GM21360 (cell line): Measurements from ENCODE around the gene ANKS3.

Source experiments
- ATAC-seq: cut with Tn5 transposase; IDR thresholded peaks from one replicate; pipeline ENCODE4 v1.9.1; 2021; ENCODE audit warnings: mild to moderate bottlenecking, moderate library complexity; ENCODE audit not compliant: unreplicated experiment

The ANKS3 gene, protein sequence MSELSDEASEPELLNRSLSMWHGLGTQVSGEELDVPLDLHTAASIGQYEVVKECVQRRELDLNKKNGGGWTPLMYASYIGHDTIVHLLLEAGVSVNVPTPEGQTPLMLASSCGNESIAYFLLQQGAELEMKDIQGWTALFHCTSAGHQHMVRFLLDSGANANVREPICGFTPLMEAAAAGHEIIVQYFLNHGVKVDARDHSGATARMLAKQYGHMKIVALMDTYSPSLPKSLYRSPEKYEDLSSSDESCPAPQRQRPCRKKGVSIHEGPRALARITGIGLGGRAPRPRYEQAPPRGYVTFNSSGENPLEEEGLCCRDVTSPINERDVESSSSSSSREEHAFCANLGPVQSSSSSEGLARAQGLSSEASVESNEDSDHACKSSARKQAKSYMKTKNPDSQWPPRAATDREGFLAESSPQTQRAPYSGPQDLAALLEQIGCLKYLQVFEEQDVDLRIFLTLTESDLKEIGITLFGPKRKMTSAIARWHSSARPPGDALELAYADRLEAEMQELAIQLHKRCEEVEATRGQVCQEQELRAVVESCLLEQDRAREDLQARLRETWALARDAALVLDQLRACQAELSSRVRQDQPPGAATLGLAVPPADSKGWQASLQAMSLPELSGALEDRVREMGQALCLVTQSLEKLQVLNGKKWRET

DNA sequence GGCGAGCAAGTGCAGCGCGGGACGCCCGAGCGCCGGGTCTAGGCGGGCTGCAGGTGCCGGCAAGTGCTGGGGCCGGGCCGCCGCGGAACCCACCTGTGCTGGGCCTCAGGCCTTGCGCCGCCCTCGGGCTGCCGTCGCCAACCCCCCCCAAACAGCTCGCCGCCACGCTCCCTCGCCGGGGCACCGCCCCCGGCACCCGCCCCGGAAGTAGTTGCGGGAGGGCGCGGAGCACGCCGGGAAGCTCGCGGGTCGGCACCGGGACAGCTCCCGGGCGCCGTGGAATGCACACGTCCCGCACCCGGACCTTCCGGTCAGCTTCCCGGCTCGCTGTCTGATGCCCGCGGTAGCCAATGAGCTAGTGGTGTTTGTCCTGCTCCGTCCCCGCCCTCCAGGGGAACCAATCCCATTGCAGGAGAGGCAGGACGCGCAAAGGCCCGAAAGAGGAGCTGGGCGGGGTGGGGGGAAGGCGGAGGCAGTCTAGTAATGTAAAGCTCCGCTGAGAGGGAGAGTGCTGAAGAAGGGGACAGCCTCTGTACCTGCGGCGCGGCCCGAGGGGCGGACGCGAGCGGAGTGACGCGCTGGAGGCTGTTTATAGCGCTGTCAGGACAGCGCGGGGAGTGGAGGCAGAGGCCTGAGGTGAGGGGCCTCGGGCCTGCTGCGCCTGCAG is at the start of gene ANKS3, which contains the start of gene DNAAF8:
Gene ANKS3 (minus strand): TSS at position 209 of the 667 bp plus-strand sequence. CDS start 4,122 bp downstream, outside the sequence.
Gene DNAAF8 (plus strand): TSS at position 475 of the 667 bp plus-strand sequence. CDS start 1,978 bp downstream, outside the sequence.
- peak; percentile 62 for ATAC-seq

DNA sequence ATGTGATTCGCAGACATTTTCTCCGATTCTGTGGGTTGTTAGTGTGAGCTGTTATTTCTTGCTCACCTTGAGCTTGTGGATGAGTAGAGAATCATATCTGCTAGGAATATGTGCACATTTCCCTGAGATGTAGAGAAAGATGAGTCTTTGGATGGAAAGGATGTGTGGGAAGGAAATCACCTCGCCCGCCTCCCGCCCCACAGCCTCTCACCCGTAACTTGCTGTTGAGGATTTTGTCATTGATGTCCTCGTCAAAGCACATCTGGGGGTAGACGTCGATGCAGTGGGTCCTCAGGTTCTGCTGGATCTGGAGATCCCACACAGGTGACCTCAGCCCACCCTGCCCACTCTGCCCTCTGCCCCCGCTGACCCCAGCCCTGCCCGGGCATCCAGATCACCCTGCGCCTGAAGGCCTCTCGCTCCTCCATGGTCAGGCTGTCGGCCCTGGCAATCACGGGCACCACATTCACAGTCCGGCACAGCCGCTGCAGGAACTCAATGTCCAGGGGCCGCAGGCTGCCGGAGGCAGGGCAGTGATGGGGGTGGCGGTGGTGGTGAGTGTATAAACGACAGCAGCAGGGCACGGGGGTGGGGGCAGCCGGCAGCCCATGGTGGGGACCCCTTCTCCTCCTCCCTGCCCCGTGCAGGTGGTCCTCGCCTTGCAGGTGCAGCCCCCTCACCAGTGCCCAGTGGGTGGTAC is 49.3 kb upstream of the ANKS3 start:
- no peak for ATAC-seq

DNA sequence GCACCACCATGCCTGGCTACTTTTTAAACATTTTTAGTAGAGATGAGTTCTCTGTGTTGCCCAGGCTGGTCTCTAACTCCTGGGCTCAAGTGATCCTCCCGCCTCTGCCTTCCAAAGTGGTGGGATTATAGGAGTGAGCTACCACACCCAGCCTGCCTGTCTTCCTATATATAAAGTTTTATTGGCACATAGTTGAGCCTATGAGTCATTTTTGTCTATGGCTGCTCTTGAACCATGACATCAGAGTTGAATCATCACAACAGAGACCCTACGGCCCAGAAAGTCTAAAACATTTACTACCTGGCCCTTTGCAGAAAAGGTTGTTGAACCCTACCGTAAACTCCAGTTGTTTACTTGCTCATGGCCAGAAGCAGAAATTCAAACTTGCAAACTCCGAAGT is 46.2 kb upstream of the ANKS3 start:
- no peak for ATAC-seq

DNA sequence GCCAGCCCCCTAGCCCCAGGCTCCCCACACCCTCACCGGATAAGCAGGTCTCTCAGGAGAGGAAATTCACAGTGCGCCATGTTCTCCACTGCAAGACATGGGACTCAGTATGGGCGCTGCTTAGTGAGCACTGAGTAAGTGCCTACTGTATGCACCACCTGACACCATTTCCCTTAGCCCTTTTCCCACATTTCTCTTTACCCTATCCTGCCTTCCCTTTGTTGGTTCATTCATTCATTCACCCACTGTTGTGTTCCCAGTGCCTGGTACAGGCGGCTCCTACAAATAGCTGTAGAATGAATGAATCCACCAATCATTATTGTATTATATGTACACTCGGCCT is 44.0 kb upstream of the ANKS3 start:
- ATAC-seq = no peak

DNA sequence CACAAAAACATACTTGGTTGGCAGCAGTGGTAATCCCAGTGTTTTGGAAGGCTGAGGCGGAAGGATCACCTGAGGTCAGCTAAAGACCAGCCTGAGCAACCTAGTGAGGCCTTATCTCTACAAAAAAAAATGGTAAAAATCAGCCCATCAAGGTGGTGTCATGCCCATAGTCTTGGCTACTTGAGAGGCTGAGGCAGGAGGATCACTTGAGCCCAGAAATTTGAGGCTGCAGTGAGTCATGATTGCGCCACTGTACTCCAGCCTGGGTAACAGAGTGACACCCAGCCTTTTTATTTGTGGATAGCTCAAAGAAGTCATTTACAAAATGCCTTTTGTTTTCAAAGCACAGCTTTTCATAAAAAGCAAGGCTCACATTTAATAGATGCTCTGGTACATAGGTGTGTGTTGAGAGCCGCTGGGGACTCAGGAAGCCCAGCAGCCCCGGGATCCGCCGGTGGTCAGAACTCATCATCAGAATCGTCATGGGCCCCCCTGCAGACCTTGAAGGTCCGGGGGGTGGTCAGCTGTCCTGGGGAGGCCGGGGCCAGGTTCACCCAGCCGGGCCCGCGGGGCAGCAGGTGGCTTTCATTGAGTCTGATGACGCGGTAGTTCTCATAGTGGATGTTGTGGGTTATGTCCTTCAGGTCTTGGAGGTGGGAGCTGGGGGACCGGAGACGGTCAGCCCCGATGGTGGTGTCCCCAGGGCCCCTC is 43.4 kb upstream of the ANKS3 start:
- no peak for ATAC-seq

DNA sequence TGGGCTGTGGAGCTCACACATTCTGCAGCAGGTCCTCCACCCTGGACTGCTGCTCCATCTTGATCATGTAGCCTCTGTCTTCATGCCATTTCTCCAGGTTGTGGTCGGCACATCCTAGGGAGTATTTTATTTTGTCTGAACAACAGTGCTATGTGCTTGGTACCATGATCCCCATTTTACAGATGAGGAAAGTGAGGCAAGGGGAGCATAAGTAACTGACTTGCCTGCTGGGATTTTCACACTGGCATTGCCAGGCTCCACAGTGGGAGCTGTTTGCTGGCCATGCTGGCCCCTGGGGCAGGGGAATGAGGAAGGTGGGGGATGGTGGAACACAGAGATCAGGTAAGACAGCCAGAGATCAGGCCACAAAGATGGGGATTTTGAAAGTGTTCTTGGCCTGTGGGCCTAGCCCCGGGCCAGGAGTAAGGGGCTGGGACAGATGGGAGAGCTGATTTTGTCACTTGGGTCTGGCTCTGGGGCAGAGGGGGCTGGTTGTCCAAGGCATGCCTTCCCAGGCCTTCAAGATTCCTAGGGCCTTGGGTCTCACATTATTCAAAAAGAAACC is 42.2 kb upstream of the ANKS3 start:
- ATAC-seq = no peak

DNA sequence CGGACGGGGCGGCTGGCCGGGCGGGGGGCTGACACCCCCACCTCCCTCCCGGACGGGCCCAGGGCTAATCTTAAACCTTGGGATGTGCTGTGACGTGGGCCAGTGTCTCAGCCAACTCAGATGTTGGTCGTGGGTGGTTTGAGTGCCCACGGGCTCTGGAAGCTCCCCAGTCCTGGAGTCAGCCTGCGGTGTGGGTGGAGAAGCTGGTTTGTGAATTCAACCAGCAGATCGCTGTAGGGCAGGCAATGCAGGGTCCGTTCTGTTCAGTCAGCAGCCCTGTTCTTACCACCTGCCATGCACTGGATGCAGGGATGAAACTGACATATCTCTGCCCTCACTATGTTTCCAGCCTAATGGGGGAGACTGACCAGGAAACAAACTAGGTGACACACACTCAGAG is 40.9 kb upstream of the ANKS3 start:
- ATAC-seq = no peak

DNA sequence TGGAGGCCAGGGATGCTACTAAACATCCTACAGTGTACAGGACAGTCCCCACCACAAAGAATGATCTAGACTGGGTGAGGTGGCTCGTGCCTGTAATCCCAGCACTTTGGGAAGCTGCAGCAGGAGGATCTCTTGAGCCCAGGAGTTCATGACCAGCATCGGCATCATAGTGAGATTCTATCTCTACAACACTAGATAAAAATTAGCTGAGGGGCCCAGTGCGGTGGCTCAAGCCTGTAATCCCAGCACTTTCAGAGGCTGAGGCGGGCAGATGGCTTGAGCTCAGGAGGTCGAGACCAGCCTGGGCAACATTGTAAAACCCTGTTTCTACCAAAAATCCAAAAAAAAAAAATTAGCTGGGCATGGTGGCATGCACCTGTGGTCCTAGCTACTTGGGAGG is 38.3 kb upstream of the ANKS3 start:
- ATAC-seq = no peak

DNA sequence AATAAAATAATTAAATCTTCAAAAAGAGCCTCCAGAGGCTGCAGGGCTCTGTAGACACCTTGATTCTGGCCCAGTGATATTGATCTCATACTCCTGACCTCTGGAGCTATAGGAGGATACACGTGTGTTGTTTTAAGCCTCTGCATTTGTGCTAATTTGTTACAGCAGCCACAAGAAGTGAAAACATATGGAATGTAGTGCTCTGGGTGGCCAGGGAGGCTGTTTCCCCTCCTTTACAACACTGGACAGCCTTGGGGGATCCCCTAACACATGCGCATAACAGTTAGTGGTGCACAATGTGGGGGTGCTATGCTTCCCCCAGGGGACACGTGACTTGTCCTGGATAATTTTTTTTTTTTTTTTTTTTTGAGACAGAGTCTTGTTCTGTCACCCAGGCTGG is 37.6 kb upstream of the ANKS3 start:
- ATAC-seq = no peak

DNA sequence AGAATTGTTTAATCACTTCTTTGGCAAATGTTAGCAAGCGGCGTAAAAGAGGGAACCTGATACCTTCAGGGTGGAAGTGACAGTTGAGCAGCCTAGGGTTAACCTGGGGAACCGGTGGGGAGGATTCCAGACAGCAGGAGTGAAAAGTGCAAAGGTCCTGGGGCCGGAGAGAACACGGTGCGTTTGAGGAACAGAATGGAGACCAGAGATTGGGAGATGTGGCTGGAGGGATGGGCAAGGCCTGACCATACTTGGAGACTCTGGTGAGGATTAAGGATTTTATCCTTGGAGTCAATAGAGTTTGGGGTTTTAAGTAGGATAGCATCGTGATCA is 35.2 kb upstream of the ANKS3 start:
- no peak for ATAC-seq

DNA sequence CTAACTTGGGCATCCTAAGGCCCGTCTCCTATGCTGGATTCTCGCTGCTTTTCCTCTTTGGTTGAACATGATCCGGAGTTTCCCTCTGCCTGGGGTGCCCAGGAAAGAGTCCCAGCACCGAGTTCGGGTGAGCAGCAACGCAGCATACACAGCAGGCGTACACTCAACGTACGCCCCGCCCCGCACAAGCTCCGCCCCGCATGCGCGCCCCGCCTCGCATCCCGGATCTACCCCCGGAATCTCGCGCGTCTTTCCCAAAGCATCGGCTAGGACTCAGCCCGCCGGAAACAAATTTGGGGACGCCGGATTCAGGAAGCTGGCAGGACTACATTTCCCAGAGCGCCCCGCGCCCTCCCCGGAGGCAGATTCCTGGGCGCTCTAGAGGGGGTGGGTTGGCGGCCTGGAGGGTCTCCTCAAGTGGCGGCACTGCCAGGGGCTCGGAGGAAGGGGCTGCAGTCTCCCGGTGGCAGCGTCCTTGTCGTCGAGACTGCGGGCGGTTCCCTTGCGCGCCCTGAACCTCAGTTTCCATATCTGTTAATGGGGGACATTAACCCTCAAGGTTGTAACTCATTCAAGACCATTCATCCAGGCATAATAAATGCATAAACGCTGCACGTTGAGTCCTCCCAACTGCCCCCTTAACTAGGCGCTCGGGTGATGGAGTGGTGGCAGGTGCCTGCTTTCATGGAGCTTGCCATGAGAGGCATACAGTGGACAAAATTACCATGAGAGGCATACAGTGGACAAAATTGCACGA is 34.7 kb upstream of the ANKS3 start:
- peak; percentile 66 for ATAC-seq

DNA sequence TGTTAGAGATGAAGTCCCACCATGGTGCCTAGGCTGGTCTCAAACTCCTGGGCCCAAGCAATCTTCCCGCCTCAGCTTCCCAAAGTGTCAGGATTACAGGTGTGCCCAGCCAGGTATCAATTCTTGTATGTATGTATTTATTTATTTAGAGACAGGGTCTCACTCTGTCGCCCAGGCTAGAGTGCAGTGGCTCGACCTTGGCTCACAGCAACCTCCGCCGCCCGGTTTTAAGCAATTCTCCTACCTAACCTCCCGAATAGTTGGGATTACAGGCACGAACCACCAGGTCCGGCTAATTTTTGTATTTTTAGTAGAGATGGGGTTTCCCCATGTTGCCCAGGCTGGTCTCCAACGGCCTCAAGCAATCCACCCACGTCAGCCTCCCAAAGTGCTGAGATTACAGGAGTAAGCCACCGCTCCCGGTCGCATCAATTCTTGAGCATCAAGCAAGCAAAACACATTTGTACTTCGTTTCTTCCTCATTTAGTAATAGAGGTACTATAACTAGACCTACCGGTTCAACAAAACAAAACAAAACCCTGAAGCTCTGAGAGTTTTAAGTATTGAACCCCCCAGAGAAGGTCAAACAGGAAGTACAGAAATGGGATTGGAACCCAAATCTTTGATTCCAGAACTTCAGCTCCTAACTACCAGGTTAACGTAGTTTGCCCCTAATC is 33.9 kb upstream of the ANKS3 start:
- no peak for ATAC-seq

DNA sequence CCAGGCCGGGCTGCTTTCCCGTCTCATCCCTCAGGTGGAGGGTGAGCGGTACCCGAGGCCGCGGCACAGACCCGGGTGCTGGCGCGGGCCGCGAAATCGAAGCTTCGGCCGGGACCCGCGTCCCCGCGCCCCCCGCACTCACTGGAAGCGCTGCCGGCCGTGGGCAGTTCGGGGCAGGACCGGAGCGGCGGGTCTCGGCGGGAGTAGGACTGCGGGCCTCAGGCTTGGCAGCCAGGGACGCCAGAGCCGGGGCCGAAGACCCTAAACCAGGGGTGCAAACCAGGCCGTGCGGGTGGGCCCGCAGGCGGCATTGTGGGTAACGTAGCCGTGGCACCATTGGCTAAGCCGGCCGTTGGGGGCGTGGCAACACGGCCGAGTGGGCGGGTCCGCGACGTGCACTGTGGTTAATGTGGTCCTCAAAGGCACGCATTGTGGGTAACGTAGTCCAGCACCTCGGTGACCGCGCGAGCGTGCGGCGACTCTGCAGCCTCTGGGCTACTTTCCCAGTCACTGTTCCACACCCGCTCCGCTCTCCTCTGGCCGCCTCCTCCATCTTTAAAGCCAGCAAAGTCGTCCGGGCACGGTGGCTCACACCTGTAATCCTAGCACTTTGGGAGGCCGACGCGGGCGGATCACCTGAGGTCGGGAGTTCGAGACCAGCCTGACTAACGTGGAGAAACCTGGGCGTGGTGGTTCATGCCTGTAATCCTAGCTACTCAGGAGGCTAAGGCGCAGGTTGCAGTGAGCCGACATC is 33.0 kb upstream of the ANKS3 start, which contains the start of gene ZNF500:
Gene ZNF500 (minus strand): TSS at position 288 of the 754 bp plus-strand sequence. CDS start 1,184 bp downstream, outside the sequence.
- ATAC-seq = peak; percentile 76

DNA sequence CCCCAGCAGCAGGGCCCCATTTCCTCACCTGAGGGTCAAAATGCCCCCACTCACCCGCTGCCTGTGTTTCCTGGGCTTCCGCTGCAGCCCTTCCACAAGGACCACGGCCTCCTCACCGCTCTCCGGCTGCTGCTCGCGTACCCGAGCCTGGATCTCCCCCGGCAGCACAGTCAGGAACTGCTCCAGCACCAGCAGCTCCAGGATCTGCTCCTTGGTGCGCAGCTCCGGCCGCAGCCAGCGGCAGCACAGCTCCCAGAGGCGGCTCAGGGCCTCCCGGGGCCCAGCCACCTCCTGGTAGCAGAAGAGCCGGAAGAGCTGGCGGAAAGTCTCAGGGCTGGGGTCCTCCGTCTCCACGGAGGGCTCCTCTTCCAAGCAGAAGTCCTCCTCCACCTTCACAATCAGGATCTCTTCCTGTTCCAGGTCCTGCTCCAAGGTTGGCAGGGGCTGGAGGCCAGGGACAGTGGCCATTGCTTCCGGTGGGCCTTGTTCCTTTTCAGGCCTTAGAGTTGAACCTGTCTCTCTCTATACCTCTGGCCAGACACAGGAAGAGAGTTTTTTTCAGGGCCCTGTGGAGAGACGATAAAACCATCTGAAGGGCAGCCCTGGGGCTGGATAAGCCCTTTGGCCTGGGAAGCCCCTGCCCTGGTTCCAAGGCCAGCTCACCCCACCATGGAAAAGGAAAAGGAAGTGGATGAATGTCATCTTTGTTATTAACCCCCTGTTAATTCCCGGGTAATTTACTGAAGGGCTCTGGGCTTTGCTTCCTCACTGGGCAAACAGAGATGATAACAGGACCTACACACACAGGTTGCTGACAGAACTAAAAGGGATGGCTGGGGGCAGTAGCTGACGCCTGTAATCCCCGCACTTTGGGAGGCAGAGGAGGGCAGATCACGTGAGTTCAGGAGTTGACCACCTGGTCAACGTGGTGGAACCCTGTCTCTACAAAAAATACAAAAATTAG is 31.7 kb upstream of the ANKS3 start:
- no peak for ATAC-seq

DNA sequence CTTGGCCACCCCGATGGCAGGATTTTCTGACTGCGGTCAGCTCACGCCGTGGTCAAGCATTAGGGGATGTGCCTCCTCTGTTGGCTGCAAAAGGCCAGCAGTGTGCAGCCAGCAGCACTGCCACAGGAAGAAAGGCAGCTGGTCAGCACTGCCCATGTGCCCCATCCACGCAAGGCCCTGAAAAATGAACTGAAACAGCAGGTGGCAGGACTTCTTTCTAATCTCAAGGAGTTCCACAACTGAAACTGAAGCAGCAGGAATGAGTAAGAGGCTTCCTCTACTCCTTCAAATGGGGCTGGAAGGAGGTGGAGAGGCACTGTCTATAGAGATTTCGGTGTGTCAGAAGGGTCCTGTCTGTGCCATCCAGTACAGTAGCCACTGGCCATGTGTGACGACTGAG is 29.7 kb upstream of the ANKS3 start:
- ATAC-seq = no peak

DNA sequence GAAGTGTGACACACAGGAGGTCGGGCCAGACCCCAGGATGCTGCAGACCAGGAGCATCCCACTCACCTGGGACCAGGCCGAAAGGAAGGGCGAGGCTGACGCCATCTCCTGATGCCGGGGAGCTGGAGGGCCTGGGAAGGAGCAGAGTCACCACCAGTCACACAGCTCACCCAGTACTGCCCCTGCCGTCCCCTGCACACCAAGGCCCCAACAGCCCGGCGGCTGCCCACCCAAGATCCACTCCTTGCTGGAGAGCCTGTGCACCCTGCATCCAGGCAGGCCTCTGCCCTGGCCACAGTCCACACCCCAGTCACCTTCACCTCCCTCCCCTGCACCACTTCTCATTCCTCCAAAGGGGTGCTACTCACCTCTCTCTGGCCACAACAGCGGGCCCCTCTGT is 28.1 kb upstream of the ANKS3 start:
- no peak for ATAC-seq

DNA sequence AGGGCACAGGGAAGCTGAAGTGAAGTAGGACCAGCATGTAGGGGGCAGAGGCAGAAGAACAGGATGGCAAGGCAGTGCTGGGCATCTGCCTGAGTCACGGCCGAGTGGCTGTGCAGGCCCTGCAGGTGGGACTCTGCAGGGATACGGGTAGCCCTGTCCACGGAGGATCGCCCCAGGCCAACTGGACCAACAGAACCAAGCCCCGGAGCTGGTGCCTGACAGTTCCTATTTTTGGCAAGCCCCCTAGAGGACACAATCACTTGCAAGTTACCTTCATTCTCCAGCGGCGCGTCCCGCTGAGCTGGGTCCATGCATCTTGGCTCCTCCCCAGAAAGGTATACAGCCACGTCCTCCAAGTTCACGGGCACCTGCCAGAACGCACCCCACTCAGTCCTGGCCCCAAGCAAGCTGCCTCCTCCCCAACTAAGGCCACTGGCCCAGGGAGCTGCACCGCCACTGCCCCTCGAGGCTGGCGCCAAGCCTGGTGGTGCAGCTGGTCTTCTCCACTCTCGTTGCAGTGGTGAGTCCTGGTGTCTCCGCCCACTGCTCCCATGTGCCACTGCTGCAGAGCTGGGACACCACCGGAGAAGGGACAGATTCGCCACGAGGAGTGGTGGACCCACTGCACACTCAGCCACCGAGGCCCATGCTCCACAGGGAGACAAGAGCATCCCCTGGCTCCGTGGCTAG is 26.3 kb upstream of the ANKS3 start:
- ATAC-seq = no peak
